Urinary bladder (tissue), 4 donors: Measurements from ENCODE around the gene C11orf91. TPM values are rescaled to one million over a fixed set of nuclear protein-coding genes. Genes with fewer than 3 reads are reported as not detected.
"Not testable (repeated sequence)": the region's sequence is repeated elsewhere in the genome, so short reads cannot be mapped to it uniquely, and the experiment has no call there.

Source experiments
- DNase-seq: peaks from one replicate; pipeline ENCODE4 v3.0.0-alpha.2; 2015; ENCODE audit errors: extremely low spot score
- H3K27ac ChIP-seq: one replicate; pipeline ENCODE4 v1.5.1; 2013; ENCODE audit warnings: low read depth, mild to moderate bottlenecking, moderate library complexity
- H3K36me3 ChIP-seq: one replicate; pipeline ENCODE4 v1.6.1; 2013; ENCODE audit warnings: mild to moderate bottlenecking, moderate library complexity; ENCODE audit not compliant: insufficient read depth
- H3K4me1 ChIP-seq: one replicate; pipeline ENCODE4 v1.6.1; 2013; ENCODE audit warnings: mild to moderate bottlenecking, moderate library complexity; ENCODE audit not compliant: insufficient read depth
- H3K4me3 ChIP-seq: one replicate; pipeline ENCODE4 v1.5.1; 2013; ENCODE audit warnings: low read depth, low read length
- WGBS: extraction: QIAGEN DNeasy Blood & Tissue Kit; methylation state at CpG from one replicate; pipeline ENCODE4 v1.1.7; 2013; 5-methylcytosine and 5-hydroxymethylcytosine counted together
- polyA plus RNA-seq: library from polyadenylated mRNA; stranded (reverse); fragments of 200-250 nt; gene quantifications from one replicate; pipeline ENCODE4 v1.2.3, GENCODE V29; 2013
- total RNA-seq: library from RNA; depleted of rRNA; stranded (reverse); fragments of >200 nt; gene quantifications from one replicate; pipeline ENCODE4 v1.2.3, GENCODE V29; 2014
- donor health status: healthy with polysubstance abuse.
- donor health status: healthy.

The C11orf91 gene
- total and polyA plus RNA-seq, 2 donors: not detected

DNA sequence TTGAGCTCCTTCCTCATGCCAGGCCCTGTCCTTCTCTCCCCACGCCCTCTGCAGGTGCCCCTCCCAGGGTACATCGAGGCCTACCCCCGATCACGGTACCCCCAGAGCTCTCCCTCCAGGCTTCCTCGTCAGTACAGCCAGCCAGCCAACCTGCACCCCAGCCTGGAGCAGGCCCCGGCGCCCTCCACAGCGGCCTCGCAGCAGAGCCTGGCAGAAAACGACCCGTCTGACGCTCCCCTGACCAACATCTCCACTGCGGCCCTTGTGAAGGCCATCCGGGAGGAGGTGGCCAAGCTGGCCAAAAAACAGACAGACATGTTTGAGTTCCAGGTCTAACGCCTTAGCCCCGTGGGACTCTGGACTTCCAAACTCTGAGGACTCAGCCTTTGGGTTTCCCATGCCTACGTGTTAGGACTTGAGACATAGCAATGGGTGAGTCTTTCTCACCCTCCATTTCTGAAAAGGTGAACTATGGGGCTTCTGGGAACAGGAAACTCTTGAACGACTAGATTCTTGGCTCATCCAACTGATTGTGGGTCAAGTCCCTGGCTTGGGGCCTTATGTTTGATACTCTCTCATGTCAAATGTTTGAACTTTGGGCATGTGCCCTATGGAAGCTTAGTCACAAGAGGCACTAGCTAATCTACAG, 32.7 kb downstream of the C11orf91 start:
- H3K4me3 ChIP-seq: no peak overlapping the region
- 89% methylated on average over 18 of the region's 18 CpGs for WGBS
- no peaks in the 10 kb centered on the region for H3K4me1 ChIP-seq
- no peak overlapping the region for H3K27ac ChIP-seq
- no peak for DNase-seq
- no peaks in the 10 kb centered on the region for H3K36me3 ChIP-seq

DNA sequence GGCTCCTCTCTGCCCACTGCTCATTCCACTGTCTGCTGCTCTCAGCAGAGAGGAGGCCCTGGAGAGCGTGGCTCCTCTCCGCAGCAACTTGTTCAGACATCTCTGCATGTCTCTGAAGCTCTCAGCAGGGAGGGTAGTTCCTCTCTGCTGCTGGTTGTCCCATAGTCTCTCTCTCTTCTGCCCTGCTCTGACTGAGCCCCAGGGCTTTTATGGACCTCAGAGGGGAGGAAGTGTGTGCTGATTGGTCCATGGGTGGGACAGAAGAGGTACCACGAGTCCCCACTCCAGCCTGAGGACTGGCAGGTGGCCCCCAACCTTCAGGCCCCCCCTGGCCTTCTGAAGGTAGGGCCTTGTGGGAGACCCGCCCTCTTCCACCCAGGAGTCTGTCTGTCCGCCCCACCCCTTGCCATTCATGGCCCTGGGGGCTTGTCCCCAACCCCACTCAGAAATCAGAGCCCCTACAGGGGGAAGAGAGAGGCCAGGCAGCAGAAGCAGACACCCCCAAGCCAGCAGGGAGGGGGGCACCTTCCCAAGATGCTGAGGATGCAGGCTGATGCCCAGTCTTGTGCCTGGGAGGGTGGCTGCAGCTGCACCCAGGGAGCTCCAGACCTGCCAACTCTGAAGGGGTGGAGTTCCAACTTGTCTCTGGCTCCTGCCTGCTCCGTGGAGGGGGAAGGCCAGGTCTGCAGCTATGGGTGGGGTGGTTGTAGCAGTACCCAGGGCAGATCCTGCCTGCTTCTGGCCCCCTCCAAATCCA, 35.1 kb downstream of the C11orf91 start:
- 76% methylated on average over 6 of the region's 6 CpGs for WGBS
- Histone ChIP-seq H3K4me3 (no peak overlapping the region), H3K36me3 (no peaks in the 10 kb centered on the region), H3K27ac (no peak overlapping the region), H3K4me1 (no peaks in the 10 kb centered on the region)
- DNase-seq: no peak

DNA sequence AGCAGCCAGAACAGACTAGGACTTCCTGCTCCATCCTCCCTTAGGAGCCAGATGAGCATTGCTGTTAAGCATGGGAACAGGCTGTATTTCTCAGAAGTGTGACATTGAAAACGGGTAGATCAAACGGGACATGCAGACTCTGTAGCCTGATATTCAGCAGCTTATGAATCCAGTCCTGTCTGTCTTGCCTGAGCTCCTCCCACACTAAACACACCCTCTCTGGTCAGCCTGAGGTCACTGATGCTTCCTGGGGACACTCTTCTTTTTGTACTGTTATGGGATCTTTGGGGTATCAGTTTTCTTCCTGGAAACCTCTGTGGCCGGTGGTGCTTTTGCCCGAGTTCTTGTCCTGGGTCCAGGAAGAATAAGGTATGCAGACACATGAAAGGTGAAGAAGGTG, 35.8 kb downstream of the C11orf91 start:
- Histone ChIP-seq H3K36me3 (no peaks in the 10 kb centered on the region), H3K4me3 (no peak overlapping the region), H3K27ac (no peak overlapping the region), H3K4me1 (no peaks in the 10 kb centered on the region)
- no peak for DNase-seq
- 64% methylated on average over 4 of the region's 4 CpGs for WGBS

DNA sequence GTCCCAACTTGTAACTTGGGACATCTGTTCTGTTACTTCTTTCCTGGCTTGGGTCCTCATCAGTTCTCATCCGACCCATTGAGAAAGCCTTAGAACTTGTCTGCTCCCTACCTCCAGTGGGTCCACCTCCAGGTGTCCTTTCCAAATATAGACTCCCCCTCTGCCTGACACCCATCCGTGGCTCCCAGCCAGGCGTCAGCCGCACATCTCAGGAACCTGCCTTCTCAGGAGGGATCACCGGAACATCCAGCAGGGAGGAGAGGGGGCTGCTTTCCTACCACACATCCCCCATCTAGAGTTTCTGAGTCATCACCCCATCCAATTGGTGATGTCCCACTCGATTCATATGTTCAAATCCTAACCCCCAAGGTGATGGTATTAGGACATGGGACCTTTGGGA, 36.5 kb downstream of the C11orf91 start:
- no peak overlapping the region for H3K27ac ChIP-seq
- WGBS: 92% methylated on average over 6 of the region's 6 CpGs
- no peak for DNase-seq
- no peak overlapping the region for H3K4me3 ChIP-seq
- H3K4me1 ChIP-seq: no peaks in the 10 kb centered on the region
- H3K36me3 ChIP-seq: no peaks in the 10 kb centered on the region

DNA sequence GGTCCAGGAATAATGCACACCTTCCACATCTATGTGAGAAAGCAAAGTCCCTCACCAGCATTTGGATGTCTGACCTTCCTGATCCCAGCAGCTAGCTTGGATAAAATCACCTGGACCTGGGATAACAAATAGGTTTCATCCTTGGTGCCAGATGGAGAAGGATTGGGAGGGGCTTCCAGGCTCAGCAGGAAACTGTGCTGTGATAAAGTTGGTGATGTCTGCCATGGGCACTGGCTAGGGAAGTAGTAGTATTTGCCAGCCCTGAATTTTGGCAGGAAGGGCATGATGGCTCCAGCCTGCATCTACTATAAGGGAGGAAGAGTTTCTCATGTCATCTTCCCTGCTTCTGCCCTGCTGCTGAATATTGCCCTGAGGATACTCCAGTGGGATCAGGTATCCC, 37.5 kb downstream of the C11orf91 start:
- H3K27ac ChIP-seq: no peak overlapping the region
- no peaks in the 10 kb centered on the region for H3K36me3 ChIP-seq
- DNase-seq: no peak
- no peak overlapping the region for H3K4me3 ChIP-seq
- H3K4me1 ChIP-seq: no peaks in the 10 kb centered on the region

DNA sequence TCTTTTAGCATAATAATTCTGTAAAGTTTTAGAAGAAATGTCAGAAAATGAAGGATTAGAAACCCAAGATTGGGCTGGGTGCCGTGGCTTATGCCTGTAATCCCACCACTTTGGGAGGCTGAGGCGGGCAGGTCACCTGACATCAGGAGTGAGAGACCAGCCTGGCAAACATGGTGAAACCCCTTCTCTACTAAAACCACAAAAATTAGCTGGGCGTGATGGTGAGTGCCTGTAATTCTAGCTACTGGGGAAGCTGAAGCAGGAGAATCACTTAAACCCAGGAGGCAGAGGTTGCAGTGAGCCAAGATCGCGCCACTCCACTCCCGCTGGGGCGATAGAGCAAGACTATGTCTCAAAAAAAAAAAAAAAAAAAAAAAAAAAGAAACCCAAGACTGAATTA, 39.1 kb downstream of the C11orf91 start:
- H3K27ac ChIP-seq, DNase-seq, H3K36me3 ChIP-seq, H3K4me1 ChIP-seq, H3K4me3 ChIP-seq: not testable (repeated sequence)
- WGBS: 91% methylated on average over 7 of the region's 7 CpGs

DNA sequence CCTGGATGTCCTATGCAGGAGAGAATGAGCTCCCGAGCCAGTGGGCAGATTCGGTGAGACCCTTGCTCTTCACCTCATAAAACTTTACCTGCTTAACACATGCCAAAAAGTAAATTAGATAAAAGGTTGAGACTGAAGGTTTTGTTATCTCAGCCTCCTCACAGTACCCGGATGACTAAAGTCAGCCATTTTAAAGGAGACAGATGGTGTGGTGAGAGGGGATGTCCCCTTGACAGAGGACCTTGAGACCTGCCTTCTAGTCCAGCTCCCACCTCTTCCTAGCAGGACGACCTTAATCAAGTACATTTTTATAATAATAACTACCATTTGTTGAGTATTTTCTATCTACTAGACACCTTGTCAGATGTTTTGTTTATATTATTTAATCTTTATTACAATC, 39.7 kb downstream of the C11orf91 start:
- Histone ChIP-seq H3K36me3 (no peaks in the 10 kb centered on the region), H3K27ac (no peak overlapping the region), H3K4me3 (no peak overlapping the region), H3K4me1 (no peaks in the 10 kb centered on the region)
- 75% methylated on average over 4 of the region's 4 CpGs for WGBS
- DNase-seq: no peak

DNA sequence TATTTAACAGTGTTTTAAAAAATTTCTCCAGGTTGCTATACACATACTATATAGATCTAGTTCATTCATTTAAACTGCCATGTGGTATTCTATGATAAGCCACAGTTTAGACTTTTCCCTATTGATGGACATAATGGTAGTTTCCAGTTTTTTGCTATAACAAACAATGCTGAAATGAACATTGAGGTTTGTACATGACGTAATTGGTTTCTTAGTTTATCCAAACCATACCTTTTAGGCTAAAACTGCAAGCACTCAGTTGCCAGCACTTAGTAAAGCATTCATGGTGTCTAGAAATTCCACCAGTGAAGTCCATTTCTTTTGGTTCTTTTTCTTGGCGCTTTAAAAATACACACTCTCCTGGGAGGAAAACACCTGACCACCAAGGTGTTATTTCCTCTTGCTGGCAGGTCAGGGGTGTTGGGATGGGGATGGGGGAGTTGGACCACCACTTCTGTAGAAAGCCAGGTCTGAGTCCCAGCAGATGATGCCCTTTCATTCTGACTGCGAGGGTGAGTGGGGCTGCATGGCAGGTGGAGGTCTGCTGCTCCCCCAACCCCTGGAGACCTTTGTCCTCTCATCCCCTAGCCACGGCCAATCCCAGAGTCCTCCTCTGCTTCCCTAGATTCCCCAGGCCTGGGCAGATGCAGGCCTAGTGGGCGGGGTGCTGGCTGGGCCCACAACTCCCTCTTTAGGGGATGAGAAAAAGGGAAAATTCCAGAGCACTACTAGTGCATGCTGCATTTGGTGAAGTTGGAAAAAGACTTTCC, 41.1 kb downstream of the C11orf91 start:
- Histone ChIP-seq H3K36me3 (no peaks in the 10 kb centered on the region), H3K4me3 (no peak overlapping the region)
- 90% methylated on average over 5 of the region's 5 CpGs for WGBS

DNA sequence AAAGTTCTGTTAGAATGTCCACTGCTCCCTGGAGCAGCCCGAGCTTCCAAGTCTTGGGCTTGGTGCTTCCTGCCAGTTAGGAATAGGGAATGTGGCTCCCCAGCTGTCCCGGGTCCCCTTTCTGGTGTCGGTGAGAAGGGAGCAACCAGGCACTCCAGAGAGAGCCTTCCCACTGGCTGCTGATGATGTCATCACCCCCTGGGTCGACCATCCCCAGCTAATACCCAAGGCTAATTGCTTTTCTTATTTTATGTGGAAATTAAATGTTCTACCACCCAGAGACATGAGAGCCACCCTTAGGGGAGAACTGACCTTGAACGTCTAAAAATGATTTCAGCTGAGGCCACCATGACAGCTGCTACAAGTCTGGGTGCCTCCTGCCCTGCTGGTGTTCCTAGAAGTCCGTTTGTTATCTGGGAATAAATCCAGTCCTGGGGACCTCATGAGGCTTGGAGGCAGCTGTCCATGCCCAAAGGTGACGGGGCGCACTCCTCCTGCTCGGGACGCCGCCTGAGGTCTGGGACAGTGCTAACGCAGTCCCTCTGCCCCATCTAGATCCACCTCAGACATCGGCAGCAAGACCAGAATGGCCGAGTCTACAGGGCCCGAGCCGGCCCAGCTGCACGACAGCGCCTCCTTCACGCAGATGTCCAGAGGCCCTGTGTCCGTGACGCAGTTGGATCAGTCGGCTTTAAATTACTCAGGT, 42.3 kb downstream of the C11orf91 start:
- H3K27ac ChIP-seq: no peak overlapping the region
- no peak for DNase-seq
- 84% methylated on average over 22 of the region's 22 CpGs for WGBS
- no peaks in the 10 kb centered on the region for H3K36me3 ChIP-seq
- no peaks in the 10 kb centered on the region for H3K4me1 ChIP-seq
- no peak overlapping the region for H3K4me3 ChIP-seq

More for the DNA sequence above, 41.1 kb downstream of the C11orf91 start:
- H3K27ac ChIP-seq: no peak overlapping the region
- DNase-seq: no peak
- H3K4me1 ChIP-seq: no peaks in the 10 kb centered on the region

DNA sequence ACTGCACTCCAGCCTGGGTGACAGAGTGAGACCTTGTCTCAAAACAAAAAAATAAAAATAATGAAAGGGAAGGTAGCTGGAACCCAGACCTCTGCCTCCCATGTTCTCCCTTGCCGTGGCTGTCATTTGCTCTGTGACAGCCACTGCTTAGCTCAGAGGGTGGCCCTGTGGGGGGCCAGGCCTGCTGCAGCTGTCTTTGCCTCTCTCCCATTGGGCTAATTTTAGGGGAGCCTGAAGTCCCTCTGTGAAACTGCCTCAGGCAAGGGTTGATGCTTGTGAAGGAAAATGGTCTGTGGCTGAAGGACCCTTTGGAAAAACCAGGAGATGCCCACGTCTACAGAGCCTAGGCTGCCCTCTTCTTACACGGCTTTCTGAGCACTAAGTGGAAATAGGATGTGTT, 42.9 kb downstream of the C11orf91 start:
- no peaks in the 10 kb centered on the region for H3K36me3 ChIP-seq
- no peak for DNase-seq
- WGBS: 91% methylated on average over 3 of the region's 3 CpGs
- no peaks in the 10 kb centered on the region for H3K4me1 ChIP-seq
- no peak overlapping the region for H3K4me3 ChIP-seq
- H3K27ac ChIP-seq: no peak overlapping the region

DNA sequence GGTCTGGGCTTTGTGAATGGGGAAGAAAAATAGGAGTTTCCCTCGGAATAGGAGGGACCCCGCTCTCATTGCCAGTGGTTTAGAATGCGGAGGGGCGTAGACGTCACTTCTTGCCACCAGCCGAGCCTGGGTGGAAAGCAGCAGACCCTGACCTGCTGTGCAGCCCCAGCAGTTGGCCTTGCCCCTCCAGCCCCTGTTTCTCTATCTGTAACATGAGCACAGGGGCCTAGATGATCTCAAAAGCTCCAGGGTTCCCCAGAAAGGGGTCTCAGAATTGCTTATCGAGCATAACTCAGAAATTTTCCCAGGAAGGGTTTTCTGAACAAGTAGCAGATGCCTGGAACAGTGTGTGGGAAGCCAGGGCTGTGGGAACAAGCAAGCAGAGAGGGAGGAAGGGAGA, 43.9 kb downstream of the C11orf91 start:
- WGBS: 93% methylated on average over 7 of the region's 7 CpGs
- H3K4me3 ChIP-seq: no peak overlapping the region
- no peaks in the 10 kb centered on the region for H3K36me3 ChIP-seq

DNA sequence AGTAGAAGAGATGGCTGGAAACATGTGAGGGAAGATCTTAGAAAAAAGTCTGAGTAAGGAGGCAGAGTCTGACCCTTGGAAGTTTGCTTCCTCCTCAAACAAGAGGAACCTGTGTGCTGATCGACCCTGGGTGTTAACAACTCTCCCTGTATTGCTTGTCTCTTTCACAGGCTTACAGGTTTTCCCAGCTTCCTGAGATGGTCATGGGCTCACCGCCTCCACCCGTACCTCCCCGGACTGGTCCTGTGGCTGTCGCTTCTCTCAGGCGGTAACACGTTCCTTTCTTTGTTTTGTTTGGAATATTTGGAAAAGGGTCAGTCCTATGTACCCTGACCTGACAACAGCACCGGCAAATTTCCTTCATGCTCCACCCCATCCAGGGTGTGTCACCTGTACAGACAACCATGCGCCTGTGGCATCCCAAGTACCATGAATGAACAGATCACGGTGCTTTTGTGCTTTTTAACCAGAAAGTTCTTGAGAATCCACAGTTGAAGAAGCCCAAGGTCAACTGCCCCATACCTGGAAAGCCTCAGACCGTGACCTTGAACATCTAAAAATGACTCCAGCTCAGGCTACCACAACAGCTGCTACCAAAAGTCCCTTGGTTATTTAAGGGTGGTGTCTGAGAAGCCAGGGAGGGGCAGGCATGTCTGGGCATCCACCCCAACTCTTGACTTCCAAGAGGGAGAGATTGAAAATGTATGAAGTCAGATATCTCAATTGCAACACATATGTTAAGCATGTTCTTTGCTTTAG, 44.6 kb downstream of the C11orf91 start:
- WGBS: 85% methylated on average over 11 of the region's 11 CpGs
- Histone ChIP-seq H3K4me1 (no peaks in the 10 kb centered on the region), H3K27ac (no peak overlapping the region), H3K36me3 (no peaks in the 10 kb centered on the region), H3K4me3 (no peak overlapping the region)
- no peak for DNase-seq

More for the DNA sequence above, 43.9 kb downstream of the C11orf91 start:
- no peaks in the 10 kb centered on the region for H3K4me1 ChIP-seq
- no peak overlapping the region for H3K27ac ChIP-seq
- no peak for DNase-seq

DNA sequence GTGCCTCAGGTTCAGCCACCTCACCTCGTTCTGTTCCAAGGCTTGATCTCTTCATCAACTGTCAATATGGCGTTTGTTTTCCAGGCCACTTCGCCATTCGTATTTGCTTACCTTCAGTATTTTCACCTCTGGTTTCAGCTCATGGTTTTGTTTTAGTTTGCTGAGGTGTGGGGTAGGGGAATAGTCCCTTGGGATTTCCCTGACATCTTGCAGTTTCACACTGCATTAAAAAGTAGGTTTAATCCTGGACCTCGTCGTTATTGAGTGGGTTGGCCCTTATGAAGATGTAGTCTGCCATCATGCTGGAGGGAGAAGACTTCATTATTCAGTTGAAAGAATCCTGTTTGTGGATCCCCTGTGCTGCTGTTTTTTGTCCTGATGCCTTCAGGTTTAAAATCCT, 46.0 kb downstream of the C11orf91 start:
- WGBS: 80% methylated on average over 6 of the region's 6 CpGs

More for the DNA sequence above, 46.0 kb downstream of the C11orf91 start:
- H3K27ac ChIP-seq: no peak overlapping the region
- H3K36me3 ChIP-seq: no peaks in the 10 kb centered on the region
- H3K4me1 ChIP-seq: no peaks in the 10 kb centered on the region
- no peak for DNase-seq
- no peak overlapping the region for H3K4me3 ChIP-seq
